Fibroblast of the conjunctiva (primary cell): Measurements from ENCODE around the gene CTNS.

Experiments
- DNase-seq: peaks from one replicate; pipeline ENCODE4 v3.0.0-alpha.2; 2010; ENCODE audit warnings: low read depth

The CTNS gene

DNA sequence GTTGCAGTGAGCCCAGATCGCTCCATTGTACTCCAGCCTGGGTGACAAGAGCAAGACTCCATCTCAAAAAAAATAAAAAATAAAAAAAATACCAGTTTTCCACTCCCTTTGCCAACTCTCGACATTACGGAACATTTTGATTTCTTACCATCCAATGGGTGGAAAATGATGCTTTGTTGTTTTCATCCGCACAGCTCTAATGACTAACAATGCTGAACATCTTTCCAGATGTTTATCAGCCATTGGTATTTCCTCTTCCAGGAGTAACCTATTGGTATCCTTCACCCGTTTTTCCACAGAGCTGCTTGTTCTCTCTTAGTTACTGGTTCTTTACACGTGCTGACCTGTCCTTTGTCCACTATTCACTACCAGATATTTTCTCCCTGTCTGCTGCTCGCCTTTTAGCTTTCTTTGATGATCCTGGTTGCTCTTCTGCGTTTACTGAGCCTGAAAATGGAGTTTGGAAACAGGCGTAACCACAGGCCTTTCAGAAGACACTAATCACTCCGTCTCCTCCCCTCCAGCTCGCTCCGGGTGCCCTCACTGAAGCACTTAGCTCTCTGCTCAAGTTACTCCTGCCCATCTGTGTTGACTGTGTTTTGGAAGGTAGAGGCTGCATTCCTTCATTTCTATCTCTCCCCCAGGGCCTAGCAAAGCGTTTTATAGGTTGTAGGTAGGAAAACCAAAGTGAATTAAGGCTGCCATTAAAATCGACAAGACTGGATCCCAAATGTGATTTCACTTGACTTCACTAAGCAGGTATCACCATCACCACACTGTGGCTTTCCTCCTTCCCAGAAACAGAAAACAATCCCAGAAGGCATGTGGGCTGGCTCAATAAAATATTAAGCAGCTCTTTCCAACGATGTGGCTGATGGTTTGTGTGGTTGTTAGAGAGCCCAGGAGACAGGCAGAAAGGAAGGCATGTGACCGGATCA is 9.5 kb upstream of the CTNS start:
- no peak for DNase-seq

DNA sequence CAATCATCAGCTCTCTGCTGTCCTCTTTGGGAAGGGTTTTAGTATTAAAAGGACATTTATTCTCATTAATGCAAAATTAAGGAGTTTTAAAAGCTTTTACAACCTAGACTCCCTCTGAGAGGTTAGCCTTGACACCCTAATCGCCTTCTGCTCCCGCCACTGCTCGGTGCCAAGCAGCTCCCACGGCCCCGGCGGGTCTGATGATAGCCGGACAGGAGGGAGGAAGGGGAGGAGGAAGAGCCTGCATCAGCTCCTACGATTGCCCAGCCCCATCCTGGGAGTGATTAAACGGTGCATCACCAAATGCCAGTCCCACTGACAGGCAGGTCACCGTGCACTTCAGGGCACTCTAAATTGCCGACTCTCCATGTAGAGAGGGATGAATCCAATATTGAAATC is 8.8 kb upstream of the CTNS start:
- DNase-seq = no peak

DNA sequence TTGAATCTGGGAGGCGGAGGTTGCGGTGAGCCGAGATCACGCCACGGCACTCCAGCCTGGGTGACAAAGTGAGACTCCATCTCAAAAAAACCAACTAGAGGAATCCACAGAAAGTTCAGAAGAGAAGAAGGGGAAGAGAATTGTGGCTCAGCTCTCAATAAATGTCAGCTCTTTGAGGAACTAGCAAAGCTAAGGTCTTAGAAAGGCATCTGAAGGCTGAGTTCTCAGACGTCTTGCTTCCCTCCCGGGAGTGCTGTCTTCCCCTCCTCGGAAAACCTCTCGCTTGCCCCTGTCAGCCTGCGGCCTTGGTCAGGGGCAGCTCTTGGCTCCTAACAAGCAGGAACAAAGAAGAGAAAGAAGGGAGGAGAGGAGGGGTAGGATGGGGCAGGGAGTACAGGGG is 5.8 kb upstream of the CTNS start:
- DNase-seq = no peak

DNA sequence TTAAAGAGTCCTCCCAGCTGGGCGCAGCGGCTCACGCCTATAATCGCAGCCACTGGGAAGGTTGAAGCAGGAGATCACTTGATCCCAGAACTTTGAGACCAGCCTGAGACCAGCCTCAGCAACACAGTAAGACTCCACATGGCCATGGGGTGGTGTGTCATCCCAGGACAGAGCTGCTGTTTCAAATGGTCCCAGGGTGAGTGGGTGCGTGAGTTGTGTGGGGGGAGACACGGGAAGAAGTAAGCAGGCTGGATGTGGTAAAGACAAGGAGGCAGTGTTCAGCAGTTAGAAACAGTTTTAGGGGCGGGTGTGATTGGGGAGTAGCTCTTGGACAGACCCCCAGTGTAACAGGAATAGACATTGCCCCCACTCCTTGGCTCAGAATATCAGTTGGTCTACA is 4.3 kb upstream of the CTNS start:
- DNase-seq = no peak

DNA sequence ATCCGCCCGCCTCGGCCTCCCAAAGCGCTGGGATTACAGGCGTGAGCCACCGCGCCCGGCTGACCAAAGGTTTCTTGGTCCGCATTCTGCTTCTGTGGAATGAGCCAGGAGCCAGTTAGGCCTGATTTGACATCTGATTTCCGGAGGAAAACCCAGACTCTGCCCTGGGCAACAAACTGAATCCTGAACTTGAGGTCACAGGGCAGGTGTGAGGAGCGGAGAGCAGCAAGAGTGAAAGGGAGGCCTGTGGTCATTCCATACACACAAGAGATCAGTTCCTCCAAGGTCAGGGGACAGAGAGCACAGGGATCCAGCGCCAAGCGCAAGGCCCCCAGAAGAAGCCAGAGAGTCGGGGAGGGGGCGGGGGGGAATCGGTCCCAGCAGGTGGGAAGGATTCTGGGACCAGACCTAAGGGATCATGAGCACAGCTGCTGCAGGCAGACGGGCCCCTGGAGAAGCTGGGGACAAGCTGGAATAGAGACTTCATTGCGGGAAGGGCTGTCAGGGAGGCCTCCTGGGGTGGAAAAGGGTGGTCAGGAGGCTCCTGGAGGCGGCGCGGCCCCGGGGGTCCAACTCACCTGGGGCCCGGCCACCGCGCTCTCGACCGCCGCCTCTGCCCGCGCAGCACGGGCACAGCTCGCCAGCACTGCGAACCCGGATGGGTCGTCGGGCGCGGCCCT is 946 bp upstream of the CTNS start:
- no peak for DNase-seq

DNA sequence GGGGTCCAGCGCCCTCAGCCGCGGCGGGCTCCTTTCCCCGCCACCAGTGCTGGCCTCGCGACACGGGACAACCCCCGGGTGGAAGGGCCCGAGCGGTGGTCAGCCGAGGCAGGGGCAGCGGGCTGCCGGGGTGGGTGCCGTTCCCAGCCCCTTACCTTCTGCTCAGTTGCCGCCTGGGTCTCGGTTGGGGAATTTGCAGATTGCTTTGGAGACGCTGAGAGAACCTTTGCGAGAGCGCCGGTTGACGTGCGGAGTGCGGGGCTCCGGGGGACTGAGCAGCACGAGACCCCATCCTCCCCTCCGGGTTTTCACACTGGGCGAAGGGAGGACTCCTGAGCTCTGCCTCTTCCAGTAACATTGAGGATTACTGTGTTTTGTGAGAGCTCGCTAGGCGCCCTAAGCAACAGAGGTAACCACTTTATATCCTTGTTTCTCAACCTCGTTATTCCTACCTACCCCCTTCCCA is 381 bp downstream of the CTNS start:
- no peak for DNase-seq

DNA sequence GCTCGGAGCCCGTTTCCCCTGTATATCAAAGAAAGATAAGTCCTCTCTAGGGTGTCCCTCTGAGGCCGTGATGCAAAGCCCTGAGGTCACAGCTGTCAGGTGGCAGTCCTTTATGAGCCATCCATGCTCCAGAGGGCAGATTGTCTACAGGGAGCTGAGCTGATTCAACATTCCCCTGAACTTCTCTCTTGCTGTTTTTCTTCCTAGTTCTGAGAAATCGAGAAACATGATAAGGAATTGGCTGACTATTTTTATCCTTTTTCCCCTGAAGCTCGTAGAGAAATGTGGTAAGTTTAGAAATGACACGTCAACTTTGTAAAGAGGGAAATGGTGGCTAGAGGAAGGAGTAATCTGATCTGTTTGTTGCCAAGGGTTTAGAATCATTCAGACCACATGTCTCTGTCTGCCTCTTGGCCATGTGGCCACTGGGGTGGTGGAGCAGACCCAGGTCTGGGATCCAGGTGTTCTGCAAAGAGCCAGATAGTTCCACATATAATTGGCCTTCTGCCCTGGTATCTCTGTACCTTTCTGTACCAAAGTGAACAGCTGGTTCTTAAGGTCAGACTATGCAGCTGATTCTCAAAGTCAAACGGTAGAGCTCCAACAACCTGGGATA is 3.5 kb downstream of the CTNS start:
- no peak for DNase-seq

DNA sequence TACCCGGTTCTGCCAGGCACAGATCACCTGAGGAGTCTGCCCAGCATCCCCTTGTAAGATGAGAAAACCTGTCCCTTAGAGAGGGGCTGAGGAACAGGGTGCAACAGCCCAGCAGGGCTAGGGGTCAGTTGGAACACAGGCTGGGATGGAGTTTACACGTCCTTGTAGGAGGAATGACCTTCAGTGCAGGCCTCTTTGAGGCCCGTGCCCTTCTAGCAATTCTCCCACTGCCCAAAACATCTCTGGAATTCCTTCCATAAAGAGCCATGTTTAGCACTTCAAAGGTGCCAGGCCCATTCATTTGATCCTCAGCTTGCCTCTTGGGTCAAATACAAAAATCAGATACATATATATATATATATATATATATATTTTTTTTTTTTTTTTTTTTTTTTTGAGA is 4.5 kb downstream of the CTNS start:
- no peak for DNase-seq

DNA sequence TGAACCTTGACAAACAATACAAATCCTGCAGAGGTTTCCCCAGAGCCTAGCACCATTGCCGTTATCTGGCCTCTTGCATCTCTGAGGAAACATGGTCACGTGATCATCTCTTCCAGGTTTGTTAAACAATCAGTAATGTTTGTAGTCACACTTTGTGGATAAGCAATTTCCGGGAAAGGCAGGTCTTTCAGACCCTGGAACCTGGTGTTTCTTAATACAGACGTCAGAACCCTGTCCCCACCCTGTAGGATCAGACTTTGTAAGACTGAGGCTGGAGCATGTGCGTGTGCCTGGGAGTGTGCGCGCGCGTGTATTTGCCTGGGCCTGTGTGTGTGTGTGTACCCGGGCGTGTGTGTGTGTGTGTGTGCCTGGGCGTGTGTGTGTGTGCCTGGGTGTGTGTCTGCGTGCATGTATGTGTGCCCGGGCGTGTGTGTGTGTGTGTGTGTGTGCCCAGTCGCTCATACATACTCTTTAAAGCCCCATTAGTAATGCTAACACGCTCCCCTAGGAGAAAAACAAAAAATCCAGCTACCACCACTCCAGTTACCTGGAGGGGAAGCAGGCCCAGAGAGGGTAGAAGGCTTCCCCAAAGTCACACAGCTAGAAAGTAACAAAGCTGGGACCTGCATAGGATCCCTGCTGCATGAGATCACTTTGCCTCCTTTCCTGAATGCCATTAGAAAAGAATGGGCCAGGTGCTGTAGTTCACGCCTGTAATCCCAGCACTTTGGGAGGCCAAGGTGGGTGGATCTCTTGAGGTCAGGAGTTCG is 5.3 kb downstream of the CTNS start:
- DNase-seq = no peak

DNA sequence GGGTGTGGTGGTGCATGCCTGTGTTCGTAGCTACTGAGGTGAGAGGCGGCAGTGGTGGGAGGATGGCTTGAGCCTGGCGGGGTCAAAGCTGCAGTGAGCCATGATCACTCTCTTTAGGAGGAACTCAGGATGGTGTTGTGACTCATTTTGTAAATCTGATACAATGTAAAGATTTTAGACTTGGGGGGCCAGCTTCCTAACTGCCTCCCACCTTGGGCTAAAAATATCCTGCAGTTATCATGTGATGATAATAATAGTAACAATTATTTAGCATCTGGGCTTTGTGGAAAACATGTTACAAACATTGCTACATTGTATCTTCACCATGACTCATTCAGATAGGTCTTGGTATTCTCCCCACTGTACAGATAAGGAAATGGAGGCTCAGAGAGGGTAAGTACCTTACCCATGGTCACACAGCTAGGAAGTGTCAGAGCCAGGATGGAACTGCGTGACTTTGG is 7.4 kb downstream of the CTNS start:
- no peak for DNase-seq

DNA sequence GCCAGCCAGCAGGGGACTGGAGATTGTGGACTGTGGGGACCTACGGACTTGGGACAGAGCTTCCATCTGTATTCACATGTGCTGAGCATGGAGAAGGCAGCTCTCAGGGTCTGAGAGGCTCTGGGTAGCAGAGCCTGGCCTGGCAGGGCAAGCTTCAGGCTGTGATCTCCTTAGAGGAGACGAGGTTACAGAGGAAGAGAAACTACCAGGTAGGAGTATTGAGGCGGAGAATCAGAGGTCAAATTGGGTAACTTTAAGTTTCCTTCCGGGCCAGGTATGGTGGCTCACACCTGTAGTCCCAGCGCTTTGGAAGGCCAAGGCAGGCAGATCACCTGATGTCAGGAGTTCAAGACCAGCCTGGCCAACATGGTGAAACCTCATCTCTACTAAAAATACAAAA is 8.8 kb downstream of the CTNS start:
- no peak for DNase-seq

DNA sequence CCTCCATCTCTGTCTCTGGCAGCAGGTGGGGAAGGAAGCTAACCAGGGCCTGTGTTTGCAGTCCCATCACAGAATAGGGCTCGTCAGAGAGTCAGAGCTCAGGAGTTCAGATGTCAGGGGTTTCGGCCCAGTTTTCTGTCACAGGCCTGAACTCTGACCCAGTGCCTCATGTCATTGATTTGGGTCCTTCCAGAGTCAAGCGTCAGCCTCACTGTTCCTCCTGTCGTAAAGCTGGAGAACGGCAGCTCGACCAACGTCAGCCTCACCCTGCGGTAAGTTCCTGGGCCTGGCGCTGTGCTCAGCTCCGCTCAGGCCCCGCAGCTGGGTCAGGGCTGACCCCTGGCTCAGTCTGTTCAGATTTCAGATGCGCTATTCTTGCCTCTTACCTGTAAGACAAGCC is 10.7 kb downstream of the CTNS start:
- DNase-seq = no peak

DNA sequence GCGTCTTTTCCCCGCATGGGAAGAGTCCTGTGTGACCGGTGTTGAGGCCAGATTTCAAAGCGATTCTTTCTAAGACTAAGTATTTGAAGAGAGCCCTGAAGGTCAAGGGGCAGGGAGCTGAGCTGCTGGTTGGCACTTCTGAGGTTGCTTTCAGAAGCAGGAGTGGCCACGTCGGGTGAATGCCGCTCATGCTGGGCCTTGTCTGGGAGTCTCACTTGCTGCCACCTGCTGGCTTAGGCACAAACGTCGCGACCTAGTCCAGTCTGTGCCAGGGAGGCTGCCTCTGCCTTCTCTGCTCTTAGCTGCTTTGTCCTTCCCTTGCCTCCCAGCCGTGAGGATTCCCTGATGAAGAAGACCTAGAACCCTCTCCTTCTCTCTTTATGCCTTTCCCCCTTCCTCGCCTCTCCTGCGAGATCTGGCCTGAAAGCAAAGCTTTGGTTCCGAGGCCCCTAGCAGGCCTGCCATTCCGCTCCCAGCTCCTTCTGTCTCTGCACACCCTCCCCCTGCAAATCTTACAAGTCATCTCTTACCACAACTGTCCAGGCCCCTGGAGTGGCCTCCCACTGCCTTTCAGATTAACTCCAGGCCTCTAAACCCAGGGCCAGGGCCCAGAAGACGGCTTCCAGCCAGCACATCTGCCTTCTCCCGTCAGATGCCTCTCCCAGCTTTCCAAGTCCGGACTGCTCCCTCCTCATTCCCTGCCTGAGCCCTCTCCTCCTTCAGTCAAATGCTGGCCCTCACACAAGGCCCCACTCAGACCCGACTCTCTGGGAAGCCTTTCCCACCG is 11.4 kb downstream of the CTNS start:
- DNase-seq = peak; percentile 43

DNA sequence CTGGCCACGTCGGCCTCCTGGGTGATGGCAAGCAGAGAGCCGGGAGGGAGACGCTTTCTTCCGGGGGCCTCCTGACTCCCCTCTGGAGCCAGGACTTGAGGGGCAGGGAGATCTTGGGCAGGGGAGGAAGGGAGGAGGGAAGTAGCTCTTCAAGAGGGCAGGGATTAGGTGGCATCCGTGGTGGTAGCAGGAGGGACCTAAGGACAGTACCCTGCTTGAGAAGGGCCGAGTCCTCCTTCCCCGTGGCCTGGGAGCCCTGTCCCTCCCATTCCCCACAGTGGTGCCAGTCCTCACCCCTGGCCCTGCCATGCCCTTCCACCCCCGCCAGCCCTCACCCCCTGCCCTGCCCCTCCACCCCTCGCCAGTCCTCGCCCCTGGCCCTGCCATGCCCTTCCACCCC is 19.2 kb downstream of the CTNS start:
- no peak for DNase-seq

DNA sequence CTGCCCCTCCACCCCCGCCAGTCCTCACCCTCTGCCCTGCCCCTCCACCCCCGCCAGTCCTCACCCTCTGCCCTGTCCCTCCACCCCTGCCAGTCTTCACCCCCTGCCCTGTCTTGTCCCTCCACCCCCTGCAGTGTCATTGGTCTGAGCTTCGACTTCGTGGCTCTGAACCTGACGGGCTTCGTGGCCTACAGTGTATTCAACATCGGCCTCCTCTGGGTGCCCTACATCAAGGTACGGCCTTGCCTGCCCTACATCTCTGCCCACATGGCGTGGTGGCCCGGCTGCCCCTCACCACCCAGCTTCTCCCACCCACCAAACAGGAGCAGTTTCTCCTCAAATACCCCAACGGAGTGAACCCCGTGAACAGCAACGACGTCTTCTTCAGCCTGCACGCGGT is 19.8 kb downstream of the CTNS start:
- DNase-seq = no peak

DNA sequence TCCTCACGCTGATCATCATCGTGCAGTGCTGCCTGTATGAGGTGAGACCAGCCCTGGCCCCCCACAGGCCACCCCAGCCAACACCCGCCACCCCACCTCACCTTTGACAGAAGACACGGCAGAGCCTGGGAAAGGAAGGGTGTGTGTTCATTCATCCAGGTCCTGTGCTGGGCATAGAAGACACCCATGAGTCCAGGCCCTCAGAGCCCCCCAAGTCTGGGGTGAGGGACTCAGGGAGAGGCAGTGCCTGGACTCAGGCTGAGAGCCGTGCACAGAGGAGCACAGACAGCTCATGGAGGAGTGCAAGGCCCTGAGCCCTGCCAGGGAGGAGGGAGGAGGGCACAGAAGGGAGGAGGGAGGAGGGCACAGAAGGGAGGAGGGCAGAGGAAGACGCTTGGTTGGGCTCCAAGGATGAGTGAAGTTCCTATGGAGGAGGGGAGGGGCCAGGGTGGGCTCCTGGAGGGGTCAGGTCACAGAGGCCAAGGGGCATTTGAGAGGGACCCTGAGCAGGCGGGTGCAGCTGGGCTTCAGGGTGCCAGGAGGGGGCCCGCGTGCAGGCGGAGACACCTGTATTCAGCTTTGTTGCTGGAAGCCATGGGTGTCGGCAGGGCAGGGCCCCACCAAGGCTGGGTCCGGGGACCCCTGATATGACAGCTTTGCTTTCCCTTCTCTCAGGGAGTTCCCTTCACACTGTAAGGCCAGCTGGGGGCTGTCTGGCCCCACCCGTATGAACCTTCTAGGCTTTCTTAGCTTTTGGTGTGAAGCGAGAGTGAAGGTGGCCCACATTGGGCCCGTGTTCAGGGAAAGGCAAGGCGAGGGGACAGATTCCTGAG is 20.4 kb downstream of the CTNS start:
- DNase-seq = no peak

DNA sequence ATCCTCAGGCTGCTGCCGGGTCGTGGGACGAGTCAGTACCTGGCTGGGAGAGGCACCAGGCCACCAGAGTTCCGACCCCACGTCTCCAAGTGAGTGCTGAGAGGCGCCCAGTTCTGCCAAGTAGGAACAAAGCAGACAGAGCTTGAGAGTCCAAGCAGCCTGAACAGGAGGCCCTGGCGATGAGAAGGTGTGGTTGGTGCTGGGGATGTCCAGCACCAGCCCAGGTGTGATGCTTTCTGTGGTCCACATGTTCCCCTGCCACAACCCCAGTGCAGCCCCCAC is 21.0 kb downstream of the CTNS start:
- DNase-seq = no peak

DNA sequence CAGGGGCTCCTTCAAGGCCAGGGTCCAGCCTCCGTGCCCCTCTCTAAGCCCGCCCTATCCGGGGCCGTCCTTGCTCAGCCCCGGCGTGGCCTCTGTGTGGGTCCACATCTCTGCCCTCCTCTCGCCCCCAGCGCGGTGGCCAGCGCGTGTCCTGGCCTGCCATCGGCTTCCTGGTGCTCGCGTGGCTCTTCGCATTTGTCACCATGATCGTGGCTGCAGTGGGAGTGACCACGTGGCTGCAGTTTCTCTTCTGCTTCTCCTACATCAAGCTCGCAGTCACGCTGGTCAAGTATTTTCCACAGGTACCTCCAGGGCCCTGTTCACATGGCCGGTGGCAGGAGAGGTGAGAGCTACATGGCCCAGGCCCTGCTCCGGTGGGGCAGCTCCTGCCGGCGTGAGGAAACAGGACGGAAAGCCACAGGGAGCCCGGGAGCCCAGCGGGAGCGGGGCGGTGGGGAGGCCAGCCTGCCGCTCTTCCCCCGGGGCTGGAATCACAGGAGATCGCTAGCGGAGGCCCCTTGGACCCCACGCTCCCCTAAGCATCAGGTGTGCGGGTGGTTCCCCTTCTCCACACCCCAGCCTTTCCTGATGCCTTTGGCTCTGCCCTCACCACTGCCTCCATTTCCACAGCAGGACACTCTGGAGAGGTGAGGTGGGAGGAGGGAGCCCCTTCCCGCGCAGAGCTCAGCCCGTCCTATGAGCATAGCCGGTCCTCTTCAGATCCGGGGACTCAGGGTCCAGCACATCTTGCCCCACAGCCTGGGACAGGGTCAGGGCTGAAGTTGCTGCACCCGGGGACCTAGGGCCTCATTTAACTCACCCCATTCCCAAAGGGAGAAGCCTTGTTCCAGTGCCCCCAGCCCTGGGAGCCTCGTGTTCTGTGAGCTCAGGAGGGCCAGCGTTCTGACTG is 21.6 kb downstream of the CTNS start:
- no peak for DNase-seq

DNA sequence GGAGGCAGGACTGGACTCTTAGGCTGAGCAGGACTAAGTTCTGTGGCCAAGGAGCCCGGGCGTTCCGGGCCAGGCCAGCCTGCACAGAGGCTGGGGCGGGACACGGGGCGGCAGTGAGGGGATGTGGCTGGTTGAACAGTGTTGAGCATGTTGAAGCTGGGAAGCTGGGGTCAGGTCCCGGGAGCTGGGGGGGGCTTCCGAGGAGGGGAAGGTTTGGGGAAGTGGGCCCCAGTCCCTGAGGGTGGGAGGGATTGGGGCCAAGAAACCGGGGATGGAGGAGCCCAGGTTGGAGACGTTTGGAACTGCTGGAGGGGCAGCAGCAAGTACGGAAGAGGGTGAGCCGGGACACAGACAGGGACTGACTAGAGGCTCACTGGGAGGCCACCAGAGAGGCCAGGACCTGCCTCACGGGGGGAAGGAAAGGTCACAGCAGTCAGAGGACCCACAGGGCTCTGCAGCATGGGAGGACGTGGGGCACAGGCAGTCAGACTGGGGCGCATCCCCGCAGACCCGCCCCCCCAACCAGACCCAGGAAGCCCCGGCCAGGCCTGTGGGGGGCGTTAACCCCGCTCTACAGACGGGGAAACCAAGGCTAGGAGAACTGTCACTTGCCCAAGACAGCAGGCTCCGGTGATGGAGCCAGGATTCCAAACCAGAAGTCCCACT is 22.4 kb downstream of the CTNS start:
- DNase-seq = no peak
